Fibroblast of pulmonary artery (primary cell): ENCODE data around the gene GYG2.
"Not testable (repeated sequence)": the region's sequence is repeated elsewhere in the genome, so short reads cannot be mapped to it uniquely, and the experiment has no call there.

Experiments
- DNase-seq: peaks from one replicate; pipeline ENCODE4 v3.0.0-alpha.2; 2010; ENCODE audit warnings: low read depth
- H3K4me3 ChIP-seq: replicated peaks from 2 replicates; pipeline ENCODE4 v1.5.1; 2011; ENCODE audit warnings: low read depth, mild to moderate bottlenecking, control low read depth, low read length, moderate library complexity
- CTCF ChIP-seq: IDR thresholded peaks from 2 replicates; pipeline ENCODE4 v1.5.1; 2011; ENCODE audit warnings: mild to moderate bottlenecking, control low read depth, low read length, inconsistent platforms; ENCODE audit errors: missing control alignments

Gene GYG2

DNA sequence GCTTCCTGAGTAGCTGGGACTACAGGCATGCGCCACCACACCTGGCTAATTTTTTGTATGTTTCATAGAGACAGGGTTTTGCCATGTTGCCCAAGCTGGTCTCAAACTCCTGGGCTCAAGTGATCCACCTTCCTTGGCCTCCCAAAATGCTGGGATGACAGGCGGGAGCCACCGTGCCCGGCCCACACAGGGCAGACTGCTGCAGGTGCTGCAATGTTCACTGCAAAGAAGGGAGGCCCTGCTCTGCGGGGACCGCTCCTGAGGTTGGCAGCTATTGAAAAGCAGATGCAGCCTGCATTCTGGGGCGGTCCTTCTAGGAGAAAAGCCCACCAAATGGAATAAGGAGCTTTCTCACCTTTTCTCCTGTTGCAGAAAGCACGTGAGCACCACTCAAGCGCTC is 95.4 kb downstream of the GYG2 start:
- no peak overlapping the region for H3K4me3 ChIP-seq
- DNase-seq: no peak

DNA sequence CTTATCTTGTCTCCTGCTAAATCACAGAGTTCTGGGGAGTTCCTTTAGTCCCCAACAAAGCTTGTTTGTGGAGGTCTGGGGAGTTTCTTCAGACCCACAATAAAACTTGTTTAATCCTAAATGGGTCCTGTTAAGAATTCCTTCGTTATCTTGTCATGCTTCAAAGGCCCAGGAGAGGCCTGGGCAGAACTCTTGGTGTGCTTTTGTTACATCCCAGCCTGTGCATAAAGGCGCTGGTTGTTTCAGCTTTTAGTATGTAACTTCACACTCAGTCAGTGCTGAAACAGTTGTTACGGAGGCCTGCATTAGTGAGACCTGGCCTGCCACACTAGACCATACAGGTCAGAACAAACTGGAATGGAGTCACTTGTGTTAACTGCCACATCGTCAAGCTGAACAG is 97.5 kb downstream of the GYG2 start:
- DNase-seq, H3K4me3 ChIP-seq: not testable (repeated sequence)

More for the DNA sequence above, 95.4 kb downstream of the GYG2 start:
- no peak for TF ChIP-seq CTCF

- TF ChIP-seq CTCF: no peak
- no peak overlapping the region for H3K4me3 ChIP-seq
- DNase-seq: no peak
Measured at GRCh38 chrX:2926664-2927275, 98.0 kb downstream of the GYG2 start.

DNA sequence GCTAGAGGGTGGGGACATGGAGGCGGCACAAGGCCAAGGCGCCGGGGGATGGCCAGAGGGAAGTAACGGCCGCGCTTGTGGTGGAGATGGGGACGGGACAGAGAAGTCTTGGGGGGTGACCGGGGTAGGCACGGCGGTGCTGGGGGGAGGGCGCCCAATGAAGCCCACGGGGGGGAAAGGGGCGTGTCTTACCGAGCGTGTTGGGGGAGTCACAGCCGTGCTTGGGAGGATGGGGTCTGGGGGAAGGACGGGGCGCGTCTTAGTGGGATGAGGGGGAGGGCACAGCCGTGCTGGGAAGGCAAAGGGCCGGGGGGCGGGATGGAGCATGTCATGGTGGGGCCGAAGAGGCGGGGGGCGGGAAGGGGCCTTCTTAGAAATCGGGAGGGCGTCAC is 99.5 kb downstream of the GYG2 start:
- H3K4me3 ChIP-seq: peak overlapping the region; percentile 62
- DNase-seq: no peak
- no peak for TF ChIP-seq CTCF

- TF ChIP-seq CTCF: no peak
- H3K4me3 ChIP-seq: peak within 1 kb of the TSS; percentile 62
- DNase-seq: peak; percentile 89
Measured at GRCh38 chrX:2928583-2929434, 100.1 kb downstream of the GYG2 start, which contains the start of gene ARSD. Gene ARSD (minus strand): TSS chrX:2929339. CDS start chrX:2929275, 64 bp downstream.

- H3K4me3 ChIP-seq: no peak overlapping the region
- no peak for DNase-seq
- no peak for TF ChIP-seq CTCF
Measured at GRCh38 chrX:2931155-2931554, 102.4 kb downstream of the GYG2 start.

DNA sequence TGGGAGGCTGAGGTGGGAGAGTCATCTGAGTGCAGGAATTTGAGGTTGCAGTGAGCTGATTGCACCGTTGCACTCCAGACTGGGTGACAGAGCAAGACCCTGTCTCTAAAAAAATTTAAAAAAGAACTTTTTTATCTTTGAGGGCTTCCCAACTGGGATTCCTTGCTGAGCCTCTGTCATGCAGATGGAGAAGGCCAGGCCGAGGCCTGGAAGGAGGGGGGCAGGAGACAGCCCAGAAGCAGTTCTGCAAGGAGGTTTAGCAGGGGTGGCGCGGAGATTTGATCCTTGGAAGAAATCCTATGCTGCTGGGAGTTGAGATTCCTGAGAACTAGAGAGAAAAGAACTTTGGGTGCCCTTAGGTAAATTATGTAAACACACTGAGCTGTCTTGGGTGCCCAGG is 102.9 kb downstream of the GYG2 start:
- no peak for TF ChIP-seq CTCF
- DNase-seq: no peak
- H3K4me3 ChIP-seq: no peak overlapping the region
